IPS-18c (cell line): ENCODE measurements around the gene COL25A1.
"Not testable (repeated sequence)": the region's sequence is repeated elsewhere in the genome, so short reads cannot be mapped to it uniquely, and the experiment has no call there.

ENCODE experiments used
- H3K4me3 ChIP-seq: 2 replicates; pipeline ENCODE4 v1.7.0; 2013; ENCODE audit warnings: low read depth, mild to moderate bottlenecking, low read length, moderate library complexity; ENCODE audit not compliant: insufficient read depth
- H3K9me3 ChIP-seq: one replicate; pipeline ENCODE4 v1.6.1; 2013; ENCODE audit warnings: mild to moderate bottlenecking, low read length, moderate library complexity; ENCODE audit not compliant: control insufficient read depth, insufficient read depth

Gene COL25A1

DNA sequence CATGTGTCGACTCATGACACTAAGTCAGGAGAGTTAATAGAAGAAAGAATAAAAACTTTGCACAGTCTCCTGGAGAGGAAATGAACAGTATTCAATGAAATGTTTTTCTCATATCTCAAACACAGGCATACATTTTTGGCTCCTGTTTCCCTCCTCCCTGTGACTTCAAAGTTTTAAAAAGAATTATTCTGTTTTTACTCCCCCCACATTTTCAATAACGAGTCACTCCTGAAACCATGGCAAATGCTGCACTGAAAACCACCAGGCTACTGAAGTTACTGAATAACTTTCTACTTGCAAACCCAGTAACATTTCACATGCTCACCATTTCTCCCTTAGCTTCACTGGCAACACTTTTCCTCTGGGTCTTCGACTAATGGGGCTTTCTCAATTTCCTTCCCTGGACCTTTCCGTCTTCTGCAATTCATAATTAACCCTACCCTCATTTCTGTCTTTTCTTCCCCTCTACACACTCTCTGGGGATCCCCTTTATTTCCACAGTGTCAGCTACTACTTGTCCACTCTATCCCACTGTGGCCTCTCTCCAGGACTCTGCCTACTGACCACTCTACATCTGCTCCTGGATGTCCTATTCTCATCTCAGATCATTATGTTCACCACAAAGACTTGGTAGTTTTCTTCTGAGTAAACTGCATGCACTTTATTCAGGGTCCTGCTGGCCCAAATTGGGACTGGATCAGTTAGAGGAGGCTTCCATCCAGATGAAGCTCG lies 313.8 kb downstream of the COL25A1 start:
- Histone ChIP-seq H3K4me3 (no peak overlapping the region), H3K9me3 (peaks cover 2% of the 10 kb centered on the region)

DNA sequence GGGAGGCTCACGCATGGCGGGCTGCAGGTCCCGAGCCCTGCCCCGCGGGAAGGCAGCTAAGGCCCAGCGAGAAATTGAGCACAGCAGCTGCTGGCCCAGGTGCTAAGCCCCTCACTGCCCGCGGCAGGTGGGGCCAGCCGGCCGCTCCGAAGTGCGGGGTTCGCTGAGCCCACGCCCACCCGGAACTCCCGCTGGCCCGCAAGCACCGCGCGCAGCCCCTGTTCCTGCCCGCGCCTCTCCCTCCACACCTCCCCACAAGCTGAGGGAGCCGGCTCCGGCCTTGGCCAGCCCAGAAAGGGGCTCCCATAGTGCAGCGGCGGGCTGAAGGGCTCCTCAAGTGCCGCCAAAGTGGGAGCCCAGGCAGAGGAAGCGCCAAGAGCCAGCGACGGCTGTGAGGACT lies 318.0 kb downstream of the COL25A1 start:
- H3K4me3 ChIP-seq, H3K9me3 ChIP-seq: not testable (repeated sequence)

DNA sequence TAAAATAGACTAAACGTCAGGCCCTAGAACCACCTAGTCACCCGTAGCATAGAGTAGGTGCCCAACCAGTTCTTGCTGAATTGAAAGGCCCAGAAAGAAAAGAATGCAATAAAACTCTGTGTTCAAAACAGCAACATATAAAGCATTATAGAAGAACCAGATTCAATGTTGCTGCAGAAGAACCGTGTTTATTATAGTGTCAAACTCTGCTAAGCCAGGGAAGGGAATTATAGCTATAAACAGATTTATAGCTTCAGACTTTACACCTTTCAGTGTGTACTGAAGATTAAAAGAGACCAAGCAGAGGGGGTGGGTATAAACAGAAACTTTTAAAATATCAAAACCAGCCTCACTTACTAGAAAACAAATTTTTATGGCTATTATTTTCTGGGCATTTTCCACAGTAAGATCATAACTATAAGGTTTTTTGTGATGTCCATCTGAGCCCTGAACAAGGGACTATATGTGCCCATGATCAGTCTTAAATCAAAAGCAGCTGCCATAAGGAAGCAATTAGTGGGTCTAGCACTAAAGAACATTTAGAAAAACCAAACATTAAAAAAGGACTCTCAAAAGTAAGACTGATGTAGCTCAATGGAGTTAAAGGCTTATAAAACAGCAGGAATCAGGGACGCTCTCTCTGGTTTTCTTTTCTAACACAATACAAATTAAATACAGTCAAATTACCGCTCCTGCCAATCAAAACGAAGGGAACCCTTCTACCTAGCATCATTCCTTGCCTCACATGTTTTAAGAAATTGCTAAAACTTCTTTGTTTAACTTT lies 319.9 kb downstream of the COL25A1 start:
- H3K9me3 ChIP-seq = no peaks in the 10 kb centered on the region
- H3K4me3 ChIP-seq = no peak overlapping the region

DNA sequence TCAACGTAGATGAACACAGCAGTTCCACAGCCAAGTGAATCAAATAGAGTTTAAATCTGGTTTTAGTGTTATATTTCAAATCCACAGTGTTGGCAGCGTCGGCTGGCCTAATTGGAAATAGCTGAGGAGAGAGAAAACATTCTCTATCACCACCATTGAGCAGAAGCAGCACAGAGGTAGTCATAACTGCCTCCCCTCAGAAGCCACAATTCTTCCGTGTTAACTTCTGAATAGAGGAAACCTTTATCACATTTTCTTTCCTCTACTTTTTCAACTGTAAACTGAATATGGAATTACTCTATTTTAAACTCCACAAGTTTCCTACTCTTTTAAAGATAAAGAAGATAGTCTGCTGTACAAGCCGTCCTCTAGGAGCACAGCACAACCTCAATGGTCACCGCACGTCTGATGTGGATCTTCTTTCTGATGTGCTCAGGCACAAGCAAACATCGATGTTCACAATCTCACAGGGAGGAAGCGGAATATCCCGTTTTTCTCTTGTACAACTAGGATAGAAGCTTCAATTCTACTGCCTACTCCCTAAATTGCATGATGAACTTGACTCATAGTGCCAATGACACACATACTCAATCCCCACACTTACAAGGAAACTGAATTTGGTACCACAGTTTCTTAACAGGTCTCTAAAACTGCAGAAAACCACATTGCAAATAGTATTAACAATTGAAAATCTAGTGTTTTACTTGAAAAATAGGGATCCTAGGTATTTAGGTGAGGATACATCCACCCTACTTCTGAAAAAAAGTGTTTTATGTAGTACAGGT lies 321.8 kb downstream of the COL25A1 start:
- H3K4me3 ChIP-seq = no peak overlapping the region

DNA sequence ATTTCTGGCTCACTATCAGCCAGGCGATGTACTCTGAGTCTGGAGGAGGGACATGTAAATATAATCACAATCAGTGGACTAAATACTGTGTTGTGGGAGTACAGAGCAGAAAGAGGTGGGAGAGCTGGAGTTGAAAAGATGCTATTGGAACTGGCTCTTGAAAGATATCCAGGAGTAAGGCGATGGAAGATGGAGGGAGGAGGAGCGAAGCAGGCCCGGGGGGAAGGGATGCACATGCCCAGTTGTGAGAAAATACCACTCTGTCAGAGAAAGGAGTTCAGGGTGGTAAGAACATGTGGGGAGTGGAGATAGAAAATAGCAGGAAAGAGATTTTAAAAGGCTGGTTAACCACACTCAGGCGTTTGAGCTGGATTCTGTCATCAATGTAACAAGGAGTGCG lies 322.7 kb downstream of the COL25A1 start:
- no peaks in the 10 kb centered on the region for H3K9me3 ChIP-seq
- no peak overlapping the region for H3K4me3 ChIP-seq

More for the DNA sequence above, 321.8 kb downstream of the COL25A1 start:
- H3K9me3 ChIP-seq = no peaks in the 10 kb centered on the region

DNA sequence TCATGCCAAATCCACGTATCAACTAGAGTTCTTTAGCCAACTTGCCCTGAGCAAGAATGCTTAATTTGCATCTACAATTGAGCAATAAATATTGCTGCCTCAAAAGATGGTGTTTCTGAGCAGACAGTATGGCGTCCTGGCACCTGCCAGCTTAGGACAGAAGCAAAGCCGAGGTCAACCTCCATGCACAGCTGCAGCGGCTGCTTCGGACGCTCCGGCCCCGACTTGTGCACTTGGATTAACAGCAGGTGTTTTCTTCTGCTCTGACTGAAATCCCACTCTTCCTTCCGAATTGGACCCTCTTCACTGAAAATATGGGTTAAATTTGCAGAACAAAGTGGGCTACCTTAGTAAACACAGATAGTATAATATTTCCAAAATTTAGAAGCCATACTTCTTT lies 324.4 kb downstream of the COL25A1 start:
- Histone ChIP-seq H3K9me3 (no peaks in the 10 kb centered on the region), H3K4me3 (no peak overlapping the region)

DNA sequence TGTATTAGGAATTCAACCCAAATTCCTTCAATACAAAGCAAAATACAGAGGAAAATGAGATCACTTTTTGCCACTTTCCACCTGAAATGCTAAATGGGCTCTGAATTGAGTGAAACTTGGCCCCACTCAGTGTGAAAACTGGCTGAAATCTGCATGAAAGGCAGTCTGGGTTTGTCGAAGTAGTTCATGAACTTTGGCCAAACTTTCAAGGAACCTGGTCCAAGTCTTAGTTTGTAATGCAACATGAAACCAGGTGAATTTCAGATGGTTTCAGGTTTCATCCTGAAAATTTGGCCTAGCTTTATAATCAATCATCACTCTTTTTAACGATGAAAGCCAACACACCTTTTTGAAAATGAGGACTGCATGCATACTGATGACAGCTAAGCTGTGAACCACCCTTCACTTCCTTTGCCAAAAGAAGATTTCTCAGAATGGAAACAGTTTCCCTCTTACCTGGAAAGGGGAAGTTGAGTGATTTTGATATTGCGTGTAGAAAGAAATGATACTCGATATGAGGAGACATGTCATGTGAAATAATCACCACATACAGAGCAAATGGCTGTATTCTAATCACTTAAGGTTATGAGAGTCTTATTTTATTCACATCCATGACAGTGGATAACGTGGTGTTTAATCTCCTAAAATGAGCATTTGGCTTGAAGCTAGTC lies 329.7 kb downstream of the COL25A1 start:
- Histone ChIP-seq H3K4me3 (no peak overlapping the region), H3K9me3 (no peaks in the 10 kb centered on the region)

DNA sequence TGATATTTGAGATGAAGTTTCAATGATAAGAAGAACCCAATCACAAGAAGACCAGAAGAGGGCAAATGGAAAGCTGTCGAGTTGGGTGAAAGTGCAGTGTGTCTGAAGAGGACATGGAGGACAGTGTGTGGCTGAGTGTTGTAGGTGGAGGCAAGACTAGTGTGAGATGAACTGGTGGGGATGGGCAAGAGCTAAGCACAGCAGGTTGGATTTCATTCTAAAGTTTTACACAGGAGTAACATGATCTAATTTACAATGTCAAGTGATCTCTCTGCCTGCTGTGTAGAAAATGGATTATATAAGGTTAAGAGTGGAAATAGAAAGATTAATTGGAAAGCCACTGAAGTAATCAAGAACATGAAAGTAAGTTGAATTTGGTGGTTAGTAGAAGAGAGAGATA lies 331.0 kb downstream of the COL25A1 start:
- Histone ChIP-seq H3K4me3 (no peak overlapping the region), H3K9me3 (no peaks in the 10 kb centered on the region)

DNA sequence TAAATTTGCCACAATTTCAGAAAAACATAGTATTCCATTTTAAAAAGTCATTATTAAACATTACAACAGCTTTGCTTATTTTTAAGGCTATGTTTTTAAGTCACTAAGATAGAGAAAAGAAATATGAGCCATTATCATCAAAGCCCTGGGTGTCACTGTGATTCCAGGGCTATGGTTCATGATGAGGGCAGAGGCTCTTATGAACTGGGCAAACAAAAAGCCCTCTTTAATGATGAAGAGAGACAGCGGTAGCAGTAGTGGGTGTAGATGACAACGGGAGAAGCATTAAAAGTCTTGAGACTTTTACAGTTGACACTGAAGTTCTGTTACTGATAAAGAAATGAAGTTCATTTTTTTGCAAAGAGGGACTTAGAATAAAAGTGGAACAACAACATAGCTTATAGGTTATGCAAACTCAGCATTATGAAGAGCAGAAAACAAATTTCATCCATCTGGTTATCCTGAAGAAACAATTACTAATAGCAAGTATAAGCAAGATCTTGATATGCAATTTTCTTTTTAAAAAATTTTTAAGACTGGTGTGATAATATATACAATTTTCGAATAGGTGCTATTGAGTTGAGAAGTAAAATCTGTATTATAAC lies 336.9 kb downstream of the COL25A1 start:
- no peaks in the 10 kb centered on the region for H3K9me3 ChIP-seq
- H3K4me3 ChIP-seq = no peak overlapping the region

DNA sequence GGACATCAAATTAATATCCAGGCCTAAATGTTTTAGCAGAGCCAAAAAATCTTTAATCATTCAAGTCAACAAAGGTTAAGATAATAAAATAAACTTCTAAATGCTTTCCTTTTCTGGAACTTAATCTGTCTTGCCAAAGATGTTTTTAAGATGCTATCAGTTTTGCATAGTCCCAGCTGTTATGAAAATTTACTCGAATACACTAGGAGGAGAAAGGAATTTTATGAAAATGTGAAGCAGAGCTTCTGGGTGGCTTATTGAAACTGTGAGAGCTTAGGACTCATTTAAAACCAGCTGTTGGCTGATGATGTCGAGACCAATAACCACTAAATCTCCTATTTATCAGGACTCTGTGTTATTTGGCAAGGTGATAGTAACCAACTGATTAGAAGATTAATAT lies 337.4 kb downstream of the COL25A1 start:
- no peaks in the 10 kb centered on the region for H3K9me3 ChIP-seq
- H3K4me3 ChIP-seq = no peak overlapping the region

DNA sequence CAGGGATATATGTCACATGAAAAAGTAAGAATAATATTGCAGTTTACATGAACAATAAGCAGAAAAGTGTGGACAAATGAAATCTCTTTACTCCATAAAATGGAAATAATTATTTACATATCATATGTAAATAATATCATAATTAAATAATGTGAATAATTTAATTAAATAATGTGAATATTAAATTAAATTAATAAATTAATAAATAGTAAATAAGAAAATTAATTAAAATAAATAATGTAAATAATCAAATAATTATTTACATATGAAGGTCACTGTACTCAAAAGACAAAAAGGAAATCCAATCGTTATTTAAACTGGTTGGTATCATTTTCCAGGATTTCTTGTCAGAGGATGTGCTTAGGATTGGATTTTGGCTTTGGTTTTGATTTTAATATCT lies 338.5 kb downstream of the COL25A1 start:
- Histone ChIP-seq H3K9me3 (no peaks in the 10 kb centered on the region), H3K4me3 (no peak overlapping the region)

DNA sequence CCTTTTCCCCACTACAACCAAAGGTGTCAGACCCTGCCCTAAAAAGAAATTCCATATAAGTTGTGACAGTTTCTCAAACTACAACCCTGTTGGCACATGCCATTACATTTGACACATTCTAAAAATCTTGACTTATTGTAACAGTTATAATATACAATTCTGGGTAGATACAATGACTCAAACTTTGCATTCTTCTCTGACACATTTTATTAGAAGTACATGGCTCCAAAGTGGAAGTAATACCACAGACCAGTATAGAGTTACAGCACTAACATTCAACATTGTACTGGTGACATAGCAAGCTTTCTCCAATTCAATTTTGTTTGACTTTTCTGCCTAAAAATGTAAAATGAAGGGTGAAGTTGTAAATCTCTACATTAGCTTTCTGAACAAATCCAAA lies 343.0 kb downstream of the COL25A1 start:
- H3K9me3 ChIP-seq = no peaks in the 10 kb centered on the region

DNA sequence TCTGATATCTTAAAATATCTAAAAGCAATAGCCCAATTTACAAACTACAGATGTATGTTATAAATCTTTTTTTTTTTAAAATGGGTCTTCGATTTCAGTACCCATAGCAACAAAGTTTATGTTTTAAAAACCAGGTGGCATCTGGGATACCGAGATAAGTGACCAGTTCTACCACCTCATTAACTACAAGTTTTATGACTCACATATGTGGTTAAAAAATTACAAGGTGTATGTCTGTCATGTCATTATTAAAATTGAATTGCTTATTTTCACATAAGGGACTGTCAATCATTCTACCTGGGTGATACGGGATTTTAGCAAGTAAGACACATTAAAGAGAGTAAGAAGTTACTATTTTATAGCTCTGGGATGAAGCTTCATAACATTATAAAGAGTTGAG lies 347.6 kb downstream of the COL25A1 start:
- no peaks in the 10 kb centered on the region for H3K9me3 ChIP-seq
- no peak overlapping the region for H3K4me3 ChIP-seq

More for the DNA sequence above, 343.0 kb downstream of the COL25A1 start:
- H3K4me3 ChIP-seq = no peak overlapping the region

DNA sequence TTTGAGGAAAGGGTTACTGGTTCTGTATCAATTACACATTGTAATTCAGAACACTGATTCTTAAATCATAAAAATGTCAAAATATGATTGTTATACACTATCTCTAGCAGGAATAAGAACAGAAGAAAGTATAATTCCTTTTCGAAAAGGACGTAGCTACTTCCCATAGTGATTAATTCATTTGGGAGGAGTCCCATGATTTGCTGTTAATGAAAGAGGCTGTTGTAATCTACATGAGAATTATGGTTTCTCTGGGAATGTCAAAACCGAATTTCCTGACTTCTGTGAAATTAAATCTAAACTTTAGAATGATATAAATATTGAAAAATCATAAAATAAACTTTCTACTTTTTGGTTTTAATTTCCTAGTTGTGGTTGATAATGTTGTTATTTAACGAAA lies 348.5 kb downstream of the COL25A1 start:
- Histone ChIP-seq H3K4me3 (no peak overlapping the region), H3K9me3 (no peaks in the 10 kb centered on the region)

DNA sequence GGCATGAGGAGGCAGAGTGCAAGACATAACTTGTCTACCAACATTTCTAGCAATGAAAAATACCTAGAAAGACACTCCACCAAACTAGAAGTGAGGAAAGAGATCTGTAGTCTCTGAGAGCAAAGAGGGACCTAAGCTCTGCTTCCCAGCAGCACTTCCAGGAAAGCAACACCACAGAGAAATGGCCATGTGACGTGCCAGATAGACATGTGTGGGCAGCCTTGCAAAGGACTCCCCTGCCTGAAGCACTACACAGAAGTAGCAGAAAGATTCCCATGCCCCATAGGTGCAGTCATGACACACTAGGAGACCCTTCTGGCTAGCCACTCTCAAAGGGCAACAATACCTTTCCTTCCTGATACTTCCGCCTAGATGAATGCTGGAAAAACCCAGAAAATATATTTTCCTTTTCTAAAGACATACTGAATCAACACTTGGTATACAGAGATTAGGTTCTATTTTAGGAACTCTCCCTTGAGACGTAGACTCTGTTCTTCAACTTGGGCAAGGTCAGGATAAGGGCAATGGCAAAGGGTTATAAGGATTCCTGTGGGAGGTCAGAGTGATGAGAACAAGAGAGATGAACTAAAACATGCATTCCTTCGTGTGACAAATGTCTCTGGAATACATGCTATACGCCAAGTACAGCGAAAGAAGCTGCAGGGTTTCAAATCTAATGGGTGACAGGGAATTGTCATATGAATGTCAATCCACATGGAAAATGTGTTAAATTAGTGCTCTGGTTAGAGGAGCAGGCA lies 352.1 kb downstream of the COL25A1 start:
- Histone ChIP-seq H3K9me3 (no peaks in the 10 kb centered on the region), H3K4me3 (no peak overlapping the region)

DNA sequence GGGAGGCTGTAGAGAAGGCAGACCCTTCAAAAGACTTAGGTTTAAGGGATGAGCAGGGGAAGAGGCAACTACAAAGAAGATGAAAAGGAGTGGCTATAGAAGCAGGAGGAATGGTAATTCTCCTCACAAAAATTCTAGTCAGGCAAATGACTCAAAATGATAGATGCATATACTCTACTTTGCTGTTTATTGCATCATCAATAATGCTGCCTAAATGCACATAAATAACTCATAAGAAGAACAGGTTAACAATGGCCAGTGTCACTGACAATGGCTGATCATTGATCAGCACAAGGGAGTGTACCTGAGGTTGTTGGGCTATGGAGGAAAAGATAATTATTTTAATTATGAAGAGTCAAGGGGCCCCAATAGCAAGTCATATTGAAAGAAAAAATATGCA lies 354.9 kb downstream of the COL25A1 start:
- Histone ChIP-seq H3K4me3 (no peak overlapping the region), H3K9me3 (no peaks in the 10 kb centered on the region)
